Measurements from ENCODE around the gene MRPL44. TPM values are rescaled to one million over a fixed set of nuclear protein-coding genes. Genes with fewer than 3 reads are reported as not detected.
A peak's percentile ranks its signal among the peaks of the same experiment; 100 is the strongest.

Gene MRPL44
- total and polyA plus RNA-seq, 7 experiments from 2014 or later: 18.0 to 36.2 (median 26.9) TPM

- peaks cover 0 to 12% (median 0%) of the 10 kb centered on the region in 3 experiments for H3K36me3 ChIP-seq (ENCODE audit: control insufficient read depth in 2 of 3, insufficient read depth in 3 of 3, low read length in 3 of 3)
- DNase-seq: peak in 2 of 9 donors; percentile 8 to 24
- no peak for ATAC-seq
- H3K4me3 ChIP-seq (ENCODE audit: low read length): no peak overlapping the region
- Mint-ChIP-seq H3K27me3 (no peaks in the 10 kb centered on the region), H3K36me3 (peaks cover 4 to 27% (median 17%) of the 10 kb centered on the region in 5 donors), H3K27ac (peak overlapping the region in 7 of 9 donors; percentile 31 to 98 (median 51)), H3K9me3 (peaks cover 0 to 4% (median 0%) of the 10 kb centered on the region in 11 donors), H3K4me1 (peaks cover 38 to 86% (median 62%) of the 10 kb centered on the region in 7 donors), H3K4me3 (peak overlapping the region; percentile 65 to 97 (median 82))
- ChIA-PET CTCF (interaction anchor here (2.9 kb wide), 1 partner anchor 11 kb away, joined by 22 read pairs; no protein-coding TSS in a partner anchor), POLR2A (interaction anchor here (1.0 to 2.0 kb wide), 2 partner anchors 8 to 10 kb away, joined by 3 to 7 read pairs; no protein-coding TSS in a partner anchor)
- no peaks in the 10 kb centered on the region for H3K9me3 ChIP-seq (ENCODE audit: control insufficient read depth in 2 of 3, low read length in 3 of 3)
- H3K27ac ChIP-seq (ENCODE audit: low read depth, low read length): peak overlapping the region; percentile 2
- H3K4me1 ChIP-seq (ENCODE audit: control insufficient read depth in 2 of 2, insufficient read depth in 2 of 2, low read length in 2 of 2): peaks cover 40 to 54% of the 10 kb centered on the region in 2 donors
- intact Hi-C loops (cut with micrococcal nuclease): loop anchor here (5.0 to 10.0 kb wide), 6 partner anchors 235 to 1302 kb away; partner anchors contain the start of genes ACSL3 (in 1 of the 2) and FARSB (in 1 of the 2)
- H3K27me3 ChIP-seq (ENCODE audit: control insufficient read depth in 2 of 2, insufficient read depth in 2 of 2, low read length in 2 of 2): no peaks in the 10 kb centered on the region
Measured at GRCh38 chr2:223959688-223960087, 2.4 kb downstream of the MRPL44 start.

GRCh38 chr2:223967981-223968380 is 10.7 kb downstream of the MRPL44 start:
- DNase-seq (no peak), ATAC-seq (no peak)
- Mint-ChIP-seq H3K4me3 (no peak overlapping the region), H3K36me3 (peaks cover 0 to 11% (median 5%) of the 10 kb centered on the region in 5 donors), H3K9me3 (no peaks in the 10 kb centered on the region), H3K4me1 (peaks cover 2 to 24% (median 10%) of the 10 kb centered on the region in 7 donors), H3K27me3 (no peaks in the 10 kb centered on the region), H3K27ac (peak overlapping the region in 1 of 9 donors; percentile 21)
- Histone ChIP-seq H3K4me3 (ENCODE audit: low read length) (no peak overlapping the region), H3K9me3 (ENCODE audit: control insufficient read depth in 2 of 3, low read length in 3 of 3) (no peaks in the 10 kb centered on the region), H3K36me3 (ENCODE audit: control insufficient read depth in 2 of 3, insufficient read depth in 3 of 3, low read length in 3 of 3) (peaks cover 4 to 27% (median 4%) of the 10 kb centered on the region in 3 experiments), H3K27me3 (ENCODE audit: control insufficient read depth in 2 of 2, insufficient read depth in 2 of 2, low read length in 2 of 2) (no peaks in the 10 kb centered on the region), H3K4me1 (ENCODE audit: control insufficient read depth in 2 of 2, insufficient read depth in 2 of 2, low read length in 2 of 2) (peaks cover 0 to 4% of the 10 kb centered on the region in 2 donors), H3K27ac (ENCODE audit: low read depth, low read length) (no peak overlapping the region)
- POLR2A ChIA-PET: interaction anchor here (0.8 to 1.7 kb wide), 2 partner anchors 8 to 10 kb away, joined by 3 to 10 read pairs; partner anchors contain the start of gene MRPL44
- intact Hi-C loops (cut with micrococcal nuclease): no loop called here
- CTCF ChIA-PET: interaction anchor here (1.4 to 6.0 kb wide), 2 partner anchors 26 to 316 kb away, joined by 3 to 98 read pairs; no protein-coding TSS in a partner anchor

DNA sequence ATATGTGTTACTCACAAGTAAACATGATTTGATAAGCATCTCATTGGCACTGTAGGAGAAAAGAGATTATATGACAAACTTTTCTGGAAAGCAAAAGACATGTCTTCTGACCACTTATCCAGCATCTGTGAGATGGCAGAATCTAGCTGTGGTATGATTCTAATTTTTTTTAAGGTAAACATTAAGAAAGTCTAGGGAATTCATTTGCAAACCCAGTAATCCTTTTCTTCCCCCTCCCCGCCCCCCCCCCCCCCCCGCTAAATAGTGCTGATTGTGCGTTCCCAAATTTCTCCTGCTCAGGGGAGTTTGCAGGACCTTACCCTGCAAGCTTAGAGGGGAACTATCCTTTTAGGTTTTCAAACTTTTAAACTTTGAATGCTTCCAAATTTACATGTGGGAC is 12.1 kb downstream of the MRPL44 start:
- Mint-ChIP-seq H3K4me1 (peaks cover 0 to 14% (median 5%) of the 10 kb centered on the region in 7 donors), H3K9me3 (no peaks in the 10 kb centered on the region), H3K4me3 (no peak overlapping the region), H3K36me3 (peaks cover 0 to 8% (median 5%) of the 10 kb centered on the region in 5 donors), H3K27me3 (no peaks in the 10 kb centered on the region), H3K27ac (no peak overlapping the region)
- intact Hi-C loops (cut with micrococcal nuclease): no loop called here
- POLR2A ChIA-PET: interaction anchor here (2.2 kb wide), 1 partner anchor 8 kb away, joined by 7 read pairs; no protein-coding TSS in a partner anchor
- no peak overlapping the region for H3K4me3 ChIP-seq (ENCODE audit: low read length)
- peaks cover 4 to 21% (median 4%) of the 10 kb centered on the region in 3 experiments for H3K36me3 ChIP-seq (ENCODE audit: control insufficient read depth in 2 of 3, insufficient read depth in 3 of 3, low read length in 3 of 3)
- no peak for ATAC-seq
- CTCF ChIA-PET: interaction anchor here (0.7 to 6.0 kb wide), 10 partner anchors 9 to 400 kb away, joined by 3 to 98 read pairs (median 8); partner anchors contain the start of gene MRPL44
- no peaks in the 10 kb centered on the region for H3K27me3 ChIP-seq (ENCODE audit: control insufficient read depth in 2 of 2, insufficient read depth in 2 of 2, low read length in 2 of 2)
- no peak for DNase-seq
- H3K9me3 ChIP-seq (ENCODE audit: control insufficient read depth in 2 of 3, low read length in 3 of 3): no peaks in the 10 kb centered on the region
- H3K27ac ChIP-seq (ENCODE audit: low read depth, low read length): no peak overlapping the region
- no peaks in the 10 kb centered on the region for H3K4me1 ChIP-seq (ENCODE audit: control insufficient read depth in 2 of 2, insufficient read depth in 2 of 2, low read length in 2 of 2)

GRCh38 chr2:223969856-223970255 is 12.6 kb downstream of the MRPL44 start:
- no peaks in the 10 kb centered on the region for H3K9me3 Mint-ChIP-seq
- Histone ChIP-seq H3K27ac (ENCODE audit: low read depth, low read length) (no peak overlapping the region), H3K9me3 (ENCODE audit: control insufficient read depth in 2 of 3, low read length in 3 of 3) (no peaks in the 10 kb centered on the region), H3K36me3 (ENCODE audit: control insufficient read depth in 2 of 3, insufficient read depth in 3 of 3, low read length in 3 of 3) (peaks cover 4 to 21% (median 4%) of the 10 kb centered on the region in 3 experiments), H3K4me3 (ENCODE audit: low read length) (no peak overlapping the region), H3K27me3 (ENCODE audit: control insufficient read depth in 2 of 2, insufficient read depth in 2 of 2, low read length in 2 of 2) (no peaks in the 10 kb centered on the region), H3K4me1 (ENCODE audit: control insufficient read depth in 2 of 2, insufficient read depth in 2 of 2, low read length in 2 of 2) (no peaks in the 10 kb centered on the region)
- no peak overlapping the region for H3K27ac Mint-ChIP-seq
- intact Hi-C loops (cut with micrococcal nuclease): loop anchor here (1.0 to 10.0 kb wide), 10 partner anchors 23 to 1695 kb away; no protein-coding TSS in a partner anchor
- DNase-seq: no peak
- peaks cover 0 to 8% (median 5%) of the 10 kb centered on the region in 5 donors for H3K36me3 Mint-ChIP-seq
- no peaks in the 10 kb centered on the region for H3K27me3 Mint-ChIP-seq
- ATAC-seq: no peak
- H3K4me1 Mint-ChIP-seq: peaks cover 0 to 14% (median 5%) of the 10 kb centered on the region in 7 donors
- CTCF ChIA-PET: interaction anchor here (0.7 to 6.0 kb wide), 18 partner anchors 8 to 1065 kb away, joined by 3 to 98 read pairs (median 4); partner anchors contain the start of gene MRPL44
- H3K4me3 Mint-ChIP-seq: no peak overlapping the region
- POLR2A ChIA-PET: interaction anchor here (0.7 to 2.2 kb wide), 4 partner anchors 9 to 219 kb away, joined by 3 to 7 read pairs (median 4); partner anchors contain the start of gene MRPL44

GRCh38 chr2:223970343-223971128 is 13.3 kb downstream of the MRPL44 start:
- POLR2A ChIA-PET: interaction anchor here (0.7 to 2.2 kb wide), 4 partner anchors 9 to 219 kb away, joined by 3 to 7 read pairs (median 4); partner anchors contain the start of gene MRPL44
- Histone ChIP-seq H3K36me3 (ENCODE audit: control insufficient read depth in 2 of 3, insufficient read depth in 3 of 3, low read length in 3 of 3) (peaks cover under 1 to 21% (median 4%) of the 10 kb centered on the region in 3 experiments), H3K4me3 (ENCODE audit: low read length) (no peak overlapping the region), H3K27ac (ENCODE audit: low read depth, low read length) (no peak overlapping the region), H3K27me3 (ENCODE audit: control insufficient read depth in 2 of 2, insufficient read depth in 2 of 2, low read length in 2 of 2) (no peaks in the 10 kb centered on the region), H3K4me1 (ENCODE audit: control insufficient read depth in 2 of 2, insufficient read depth in 2 of 2, low read length in 2 of 2) (no peaks in the 10 kb centered on the region), H3K9me3 (ENCODE audit: control insufficient read depth in 2 of 3, low read length in 3 of 3) (no peaks in the 10 kb centered on the region)
- H3K27me3 Mint-ChIP-seq: no peaks in the 10 kb centered on the region
- CTCF ChIA-PET: interaction anchor here (0.6 to 6.0 kb wide), 20 partner anchors 10 to 1064 kb away, joined by 3 to 98 read pairs (median 4); partner anchors contain the start of gene MRPL44
- peak overlapping the region in 1 of 9 donors; percentile 28 for H3K27ac Mint-ChIP-seq
- no peaks in the 10 kb centered on the region for H3K9me3 Mint-ChIP-seq
- peaks cover 0 to 8% (median 5%) of the 10 kb centered on the region in 5 donors for H3K36me3 Mint-ChIP-seq
- peak in 8 of 9 donors; percentile 27 to 62 (median 54) for DNase-seq
- H3K4me3 Mint-ChIP-seq: no peak overlapping the region
- peaks cover 0 to 14% (median 4%) of the 10 kb centered on the region in 7 donors for H3K4me1 Mint-ChIP-seq
- intact Hi-C loops (cut with micrococcal nuclease): loop anchor here (1.0 to 10.0 kb wide), 10 partner anchors 23 to 1694 kb away; no protein-coding TSS in a partner anchor
- ATAC-seq: peak; percentile 87

DNA sequence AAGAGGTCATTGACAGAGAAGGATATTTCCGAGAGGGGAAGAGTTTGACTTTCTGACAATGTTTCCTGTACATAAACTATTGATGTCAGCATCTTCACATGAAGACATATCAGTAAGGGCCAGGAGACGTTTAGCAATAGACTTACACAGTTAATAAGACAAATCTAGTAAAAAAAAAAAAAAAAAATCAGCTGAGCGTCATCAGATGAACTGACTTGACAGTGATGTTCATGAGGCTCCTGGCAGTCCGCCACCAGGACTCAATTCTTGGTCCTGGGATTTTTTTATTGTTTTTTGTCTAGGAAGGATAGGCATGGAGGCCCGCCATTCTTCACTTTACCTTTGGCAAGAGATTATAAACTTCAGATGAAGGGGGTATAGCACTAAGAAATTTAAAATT is 14.5 kb downstream of the MRPL44 start:
- Mint-ChIP-seq H3K36me3 (peaks cover 0 to 5% (median under 1%) of the 10 kb centered on the region in 5 donors), H3K4me3 (no peak overlapping the region), H3K4me1 (peaks cover 0 to 14% (median 4%) of the 10 kb centered on the region in 7 donors), H3K27ac (no peak overlapping the region), H3K27me3 (no peaks in the 10 kb centered on the region), H3K9me3 (no peaks in the 10 kb centered on the region)
- Histone ChIP-seq H3K4me3 (ENCODE audit: low read length) (no peak overlapping the region), H3K27ac (ENCODE audit: low read depth, low read length) (no peak overlapping the region), H3K36me3 (ENCODE audit: control insufficient read depth in 2 of 3, insufficient read depth in 3 of 3, low read length in 3 of 3) (peaks cover 0 to 13% (median under 1%) of the 10 kb centered on the region in 3 experiments), H3K4me1 (ENCODE audit: control insufficient read depth in 2 of 2, insufficient read depth in 2 of 2, low read length in 2 of 2) (no peaks in the 10 kb centered on the region), H3K9me3 (ENCODE audit: control insufficient read depth in 2 of 3, low read length in 3 of 3) (no peaks in the 10 kb centered on the region), H3K27me3 (ENCODE audit: control insufficient read depth in 2 of 2, insufficient read depth in 2 of 2, low read length in 2 of 2) (no peaks in the 10 kb centered on the region)
- no peak for DNase-seq
- intact Hi-C loops (cut with micrococcal nuclease): loop anchor here (2.0 to 10.0 kb wide), 6 partner anchors 191 to 1693 kb away; no protein-coding TSS in a partner anchor
- POLR2A ChIA-PET: interaction anchor here (2.2 kb wide), 1 partner anchor 10 kb away, joined by 7 read pairs; no protein-coding TSS in a partner anchor
- no peak for ATAC-seq
- CTCF ChIA-PET: interaction anchor here (1.2 to 6.0 kb wide), 5 partner anchors 9 to 313 kb away, joined by 3 to 98 read pairs (median 22); no protein-coding TSS in a partner anchor

All from naive thymus-derived CD4-positive, alpha-beta T cell (primary cell).